ENCODE results near the gene MMP24OS.

DNA sequence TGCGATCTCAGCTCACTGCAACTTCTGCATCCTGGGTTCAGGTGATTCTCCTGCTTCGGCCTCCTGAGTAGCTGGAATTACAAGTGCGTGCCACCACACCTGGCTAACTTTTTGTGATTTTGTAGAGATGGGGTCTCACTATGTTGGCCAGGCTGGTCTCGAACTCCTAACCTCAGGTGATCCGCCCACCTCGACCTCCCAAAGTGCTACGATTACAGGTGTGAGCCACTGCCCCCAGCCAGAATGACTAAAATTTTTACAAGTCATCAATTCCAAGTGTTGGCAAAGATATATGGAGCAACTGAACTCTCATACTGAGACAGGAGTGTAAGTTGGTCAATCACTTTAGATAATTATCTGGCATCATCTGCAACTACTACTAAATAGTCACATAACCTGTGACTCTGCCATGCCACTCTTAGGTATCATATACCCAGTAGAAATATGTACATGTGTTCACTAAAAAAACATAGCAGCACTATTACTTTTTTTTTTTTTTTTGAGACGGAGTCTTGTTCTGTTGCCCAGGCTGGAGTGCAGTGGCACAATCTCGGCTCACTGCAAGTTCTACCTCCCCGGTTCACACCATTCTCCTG lies 3.7 kb upstream of the MMP24OS start:
- TF ChIP-seq, protein P1, sequence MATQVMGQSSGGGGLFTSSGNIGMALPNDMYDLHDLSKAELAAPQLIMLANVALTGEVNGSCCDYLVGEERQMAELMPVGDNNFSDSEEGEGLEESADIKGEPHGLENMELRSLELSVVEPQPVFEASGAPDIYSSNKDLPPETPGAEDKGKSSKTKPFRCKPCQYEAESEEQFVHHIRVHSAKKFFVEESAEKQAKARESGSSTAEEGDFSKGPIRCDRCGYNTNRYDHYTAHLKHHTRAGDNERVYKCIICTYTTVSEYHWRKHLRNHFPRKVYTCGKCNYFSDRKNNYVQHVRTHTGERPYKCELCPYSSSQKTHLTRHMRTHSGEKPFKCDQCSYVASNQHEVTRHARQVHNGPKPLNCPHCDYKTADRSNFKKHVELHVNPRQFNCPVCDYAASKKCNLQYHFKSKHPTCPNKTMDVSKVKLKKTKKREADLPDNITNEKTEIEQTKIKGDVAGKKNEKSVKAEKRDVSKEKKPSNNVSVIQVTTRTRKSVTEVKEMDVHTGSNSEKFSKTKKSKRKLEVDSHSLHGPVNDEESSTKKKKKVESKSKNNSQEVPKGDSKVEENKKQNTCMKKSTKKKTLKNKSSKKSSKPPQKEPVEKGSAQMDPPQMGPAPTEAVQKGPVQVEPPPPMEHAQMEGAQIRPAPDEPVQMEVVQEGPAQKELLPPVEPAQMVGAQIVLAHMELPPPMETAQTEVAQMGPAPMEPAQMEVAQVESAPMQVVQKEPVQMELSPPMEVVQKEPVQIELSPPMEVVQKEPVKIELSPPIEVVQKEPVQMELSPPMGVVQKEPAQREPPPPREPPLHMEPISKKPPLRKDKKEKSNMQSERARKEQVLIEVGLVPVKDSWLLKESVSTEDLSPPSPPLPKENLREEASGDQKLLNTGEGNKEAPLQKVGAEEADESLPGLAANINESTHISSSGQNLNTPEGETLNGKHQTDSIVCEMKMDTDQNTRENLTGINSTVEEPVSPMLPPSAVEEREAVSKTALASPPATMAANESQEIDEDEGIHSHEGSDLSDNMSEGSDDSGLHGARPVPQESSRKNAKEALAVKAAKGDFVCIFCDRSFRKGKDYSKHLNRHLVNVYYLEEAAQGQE (IDR thresholded peaks at IDR 0.05): no peak
- TF ChIP-seq EGR1 (IDR thresholded peaks at IDR 0.05; ENCODE audit: low read depth in 2 of 2): no peak
- TF ChIP-seq, protein P2, sequence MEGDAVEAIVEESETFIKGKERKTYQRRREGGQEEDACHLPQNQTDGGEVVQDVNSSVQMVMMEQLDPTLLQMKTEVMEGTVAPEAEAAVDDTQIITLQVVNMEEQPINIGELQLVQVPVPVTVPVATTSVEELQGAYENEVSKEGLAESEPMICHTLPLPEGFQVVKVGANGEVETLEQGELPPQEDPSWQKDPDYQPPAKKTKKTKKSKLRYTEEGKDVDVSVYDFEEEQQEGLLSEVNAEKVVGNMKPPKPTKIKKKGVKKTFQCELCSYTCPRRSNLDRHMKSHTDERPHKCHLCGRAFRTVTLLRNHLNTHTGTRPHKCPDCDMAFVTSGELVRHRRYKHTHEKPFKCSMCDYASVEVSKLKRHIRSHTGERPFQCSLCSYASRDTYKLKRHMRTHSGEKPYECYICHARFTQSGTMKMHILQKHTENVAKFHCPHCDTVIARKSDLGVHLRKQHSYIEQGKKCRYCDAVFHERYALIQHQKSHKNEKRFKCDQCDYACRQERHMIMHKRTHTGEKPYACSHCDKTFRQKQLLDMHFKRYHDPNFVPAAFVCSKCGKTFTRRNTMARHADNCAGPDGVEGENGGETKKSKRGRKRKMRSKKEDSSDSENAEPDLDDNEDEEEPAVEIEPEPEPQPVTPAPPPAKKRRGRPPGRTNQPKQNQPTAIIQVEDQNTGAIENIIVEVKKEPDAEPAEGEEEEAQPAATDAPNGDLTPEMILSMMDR (IDR thresholded peaks at IDR 0.05; ENCODE audit: low read depth, low read length, missing input control): no peak
- TF ChIP-seq, protein P3, sequence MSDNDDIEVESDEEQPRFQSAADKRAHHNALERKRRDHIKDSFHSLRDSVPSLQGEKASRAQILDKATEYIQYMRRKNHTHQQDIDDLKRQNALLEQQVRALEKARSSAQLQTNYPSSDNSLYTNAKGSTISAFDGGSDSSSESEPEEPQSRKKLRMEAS (IDR thresholded peaks at IDR 0.05): no peak
- TF ChIP-seq YY1 (IDR thresholded peaks at IDR 0.05): no peak
- TF ChIP-seq TAF1 (conservative IDR thresholded peaks at IDR 0.05): no peak
- TF ChIP-seq, protein P4, sequence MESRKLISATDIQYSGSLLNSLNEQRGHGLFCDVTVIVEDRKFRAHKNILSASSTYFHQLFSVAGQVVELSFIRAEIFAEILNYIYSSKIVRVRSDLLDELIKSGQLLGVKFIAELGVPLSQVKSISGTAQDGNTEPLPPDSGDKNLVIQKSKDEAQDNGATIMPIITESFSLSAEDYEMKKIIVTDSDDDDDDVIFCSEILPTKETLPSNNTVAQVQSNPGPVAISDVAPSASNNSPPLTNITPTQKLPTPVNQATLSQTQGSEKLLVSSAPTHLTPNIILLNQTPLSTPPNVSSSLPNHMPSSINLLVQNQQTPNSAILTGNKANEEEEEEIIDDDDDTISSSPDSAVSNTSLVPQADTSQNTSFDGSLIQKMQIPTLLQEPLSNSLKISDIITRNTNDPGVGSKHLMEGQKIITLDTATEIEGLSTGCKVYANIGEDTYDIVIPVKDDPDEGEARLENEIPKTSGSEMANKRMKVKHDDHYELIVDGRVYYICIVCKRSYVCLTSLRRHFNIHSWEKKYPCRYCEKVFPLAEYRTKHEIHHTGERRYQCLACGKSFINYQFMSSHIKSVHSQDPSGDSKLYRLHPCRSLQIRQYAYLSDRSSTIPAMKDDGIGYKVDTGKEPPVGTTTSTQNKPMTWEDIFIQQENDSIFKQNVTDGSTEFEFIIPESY (IDR thresholded peaks at IDR 0.05): no peak
- no peak for TF ChIP-seq HNF4A (conservative IDR thresholded peaks at IDR 0.05)
- TF ChIP-seq SP1 (IDR thresholded peaks at IDR 0.05): no peak
